22Rv1 (cell line): Measurements from ENCODE around the gene TNS1.

Experiments used
- ZFX ChIP-seq: fragments of 450-650 bp; IDR thresholded peaks from 2 replicates; pipeline ENCODE4 v1.6.1; 2017; ENCODE audit warnings: antibody characterized with exemption, borderline replicate concordance
- TF ChIP-seq, protein P1 (sequence below): fragments of 450-650 bp; IDR thresholded peaks from 2 replicates; pipeline ENCODE4 v1.5.1; 2017; ENCODE audit warnings: mild to moderate bottlenecking

DNA sequence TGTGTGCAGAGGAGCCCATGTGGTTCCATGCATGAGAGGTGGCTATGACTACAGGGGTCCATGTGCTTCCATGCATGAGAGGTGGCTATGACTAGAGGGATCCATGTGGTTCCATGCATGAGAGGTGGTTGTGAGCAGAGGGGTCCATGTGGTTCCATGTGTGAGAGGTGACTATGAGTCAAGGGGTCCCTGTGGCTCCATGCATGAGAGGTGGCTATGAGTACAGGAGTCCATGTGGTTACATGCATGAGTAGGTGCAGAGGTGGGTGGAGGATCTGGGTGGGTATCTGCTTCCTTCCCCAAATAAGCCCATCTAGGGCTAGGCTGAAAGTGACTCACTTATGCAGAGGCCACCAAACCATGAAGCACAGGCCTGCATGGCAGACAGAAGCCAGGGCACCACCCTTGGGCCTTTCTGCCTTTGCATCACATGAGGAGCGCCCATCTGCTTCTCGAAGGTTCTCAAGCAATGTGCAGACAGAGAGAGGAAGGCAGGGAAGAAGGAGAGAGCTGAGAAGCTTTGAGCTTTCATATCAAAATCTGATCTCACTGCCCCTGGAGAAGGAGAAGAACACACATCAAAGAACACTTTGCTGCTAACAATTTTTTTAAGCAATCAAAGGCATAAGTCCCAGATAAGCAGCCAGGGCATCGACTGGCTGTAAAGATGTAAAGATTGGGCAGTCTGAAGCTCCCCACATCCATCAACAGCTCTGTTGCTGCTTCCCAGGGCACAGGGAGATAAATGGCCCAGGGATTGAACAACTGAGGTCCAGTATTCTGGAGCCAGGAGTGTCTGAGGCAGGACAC is 137.6 kb downstream of the TNS1 start:
- TF ChIP-seq, protein P1, sequence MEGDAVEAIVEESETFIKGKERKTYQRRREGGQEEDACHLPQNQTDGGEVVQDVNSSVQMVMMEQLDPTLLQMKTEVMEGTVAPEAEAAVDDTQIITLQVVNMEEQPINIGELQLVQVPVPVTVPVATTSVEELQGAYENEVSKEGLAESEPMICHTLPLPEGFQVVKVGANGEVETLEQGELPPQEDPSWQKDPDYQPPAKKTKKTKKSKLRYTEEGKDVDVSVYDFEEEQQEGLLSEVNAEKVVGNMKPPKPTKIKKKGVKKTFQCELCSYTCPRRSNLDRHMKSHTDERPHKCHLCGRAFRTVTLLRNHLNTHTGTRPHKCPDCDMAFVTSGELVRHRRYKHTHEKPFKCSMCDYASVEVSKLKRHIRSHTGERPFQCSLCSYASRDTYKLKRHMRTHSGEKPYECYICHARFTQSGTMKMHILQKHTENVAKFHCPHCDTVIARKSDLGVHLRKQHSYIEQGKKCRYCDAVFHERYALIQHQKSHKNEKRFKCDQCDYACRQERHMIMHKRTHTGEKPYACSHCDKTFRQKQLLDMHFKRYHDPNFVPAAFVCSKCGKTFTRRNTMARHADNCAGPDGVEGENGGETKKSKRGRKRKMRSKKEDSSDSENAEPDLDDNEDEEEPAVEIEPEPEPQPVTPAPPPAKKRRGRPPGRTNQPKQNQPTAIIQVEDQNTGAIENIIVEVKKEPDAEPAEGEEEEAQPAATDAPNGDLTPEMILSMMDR: no peak
- TF ChIP-seq ZFX: no peak
